Breast epithelium (tissue), 4 donors: ENCODE results near the gene PPTC7. TPM values are rescaled to one million over a fixed set of nuclear protein-coding genes. Genes with fewer than 3 reads are reported as not detected.
"Not testable (repeated sequence)": the region's sequence is repeated elsewhere in the genome, so short reads cannot be mapped to it uniquely, and the experiment has no call there.

Experiments
- DNase-seq, 2 donors: peaks; one replicate each; pipeline ENCODE4 v3.0.0-alpha.2; 2019; ENCODE audit warnings: low spot score in 2 of 2
- H3K27ac ChIP-seq, 2 donors: fragments of 200-600 bp; sonication (generic) in 1 of 2; one replicate each; pipeline ENCODE4 v1.5.1; 2016 to 2019; ENCODE audit warnings: mild to moderate bottlenecking in 1 of 2
- H3K27me3 ChIP-seq, 2 donors: fragments of 200-600 bp; sonication (generic) in 1 of 2; one replicate each; pipeline versions ENCODE4 v1.5.1 to v1.6.0; 2017 to 2019; ENCODE audit warnings: control low read depth in 1 of 2, mild to moderate bottlenecking in 1 of 2
- H3K36me3 ChIP-seq: fragments of 200-600 bp; one replicate; pipeline ENCODE4 v1.5.1; 2019
- H3K4me1 ChIP-seq, 2 donors: fragments of 200-600 bp; sonication (generic); one replicate each; pipeline ENCODE4 v1.5.1; 2016 to 2019; ENCODE audit warnings: control low read depth in 1 of 2
- H3K4me3 ChIP-seq, 3 donors: fragments of 200-600 bp; sonication (generic); 1 replicate in 2 of 3; 2 replicates in 1 of 3; pipeline ENCODE4 v1.5.1; 2016 to 2019; ENCODE audit warnings: mild to moderate bottlenecking in 3 of 3, moderate library complexity in 2 of 3
- H3K9me3 ChIP-seq, 2 donors: fragments of 200-600 bp; sonication (generic) in 1 of 2; one replicate each; pipeline ENCODE4 v1.5.1; 2016 to 2019; ENCODE audit warnings: control low read depth in 1 of 2
- CTCF ChIP-seq, 3 donors: fragments of 450-650 bp; IDR thresholded peaks; one replicate each; pipeline ENCODE4 v1.5.1; 2016 to 2017; ENCODE audit warnings: antibody characterized with exemption in 3 of 3, mild to moderate bottlenecking in 3 of 3, moderate library complexity in 3 of 3
- POLR2A ChIP-seq: fragments of 450-650 bp; IDR thresholded peaks from one replicate; pipeline ENCODE4 v1.6.1; 2016; ENCODE audit warnings: antibody characterized with exemption, mild to moderate bottlenecking, moderate library complexity
- POLR2AphosphoS5 ChIP-seq, 3 donors: sonication (generic); formaldehyde crosslinking; IDR thresholded peaks; one replicate each; pipeline ENCODE4 v1.6.1; 2017; ENCODE audit warnings: antibody characterized with exemption in 3 of 3
- intact Hi-C: fragments of 100-400 bp; cut with DNase I; formaldehyde crosslinking; loops from one replicate; pipeline ENCODE4 v1.15.1; 2023; ENCODE audit warnings: low total_unique reads
- total RNA-seq, 3 donors: library from RNA; depleted of rRNA; stranded (reverse); fragments of >200 nt; gene quantifications; one replicate each; pipeline ENCODE4 v1.1.0, GENCODE V29; 2016

The PPTC7 gene
- total RNA-seq, 3 donors from 2014 or later: 21.6 to 31.9 (median 26.7) TPM

GRCh38 chr12:110578694-110579534, 4.2 kb downstream of the PPTC7 start:
- DNase-seq: no peak
- Histone ChIP-seq H3K9me3 (no peaks in the 10 kb centered on the region), H3K4me1 (peaks cover 0 to 8% of the 10 kb centered on the region in 2 donors), H3K4me3 (no peak overlapping the region), H3K27ac (peak overlapping the region; percentile 86 to 88), H3K36me3 (no peaks in the 10 kb centered on the region), H3K27me3 (no peaks in the 10 kb centered on the region)
- TF ChIP-seq POLR2A (no peak), POLR2AphosphoS5 (IDR thresholded peaks at IDR 0.05) (no peak), CTCF (IDR thresholded peaks at IDR 0.05) (no peak)
- intact Hi-C loops: no loop called here

- peak overlapping the region; percentile 86 to 88 for H3K27ac ChIP-seq
- H3K27me3 ChIP-seq: no peaks in the 10 kb centered on the region
- H3K4me3 ChIP-seq: peak overlapping the region in 2 of 3 donors; percentile 9 to 39
- intact Hi-C loops: no loop called here
- H3K9me3 ChIP-seq: no peaks in the 10 kb centered on the region
- no peak for DNase-seq
- no peak for TF ChIP-seq POLR2A
- peak in 1 of 3 donors; percentile 9 for TF ChIP-seq CTCF (IDR thresholded peaks at IDR 0.05)
- peak in 1 of 3 donors; percentile 48 for TF ChIP-seq POLR2AphosphoS5 (IDR thresholded peaks at IDR 0.05)
- H3K36me3 ChIP-seq: no peaks in the 10 kb centered on the region
- peaks cover 0 to 5% of the 10 kb centered on the region in 2 donors for H3K4me1 ChIP-seq
Measured at GRCh38 chr12:110577864-110578693, 5.0 kb downstream of the PPTC7 start.

- no peaks in the 10 kb centered on the region for H3K27me3 ChIP-seq
- peak overlapping the region in 1 of 2 donors; percentile 66 for H3K27ac ChIP-seq
- peaks cover 0 to 4% of the 10 kb centered on the region in 2 donors for H3K9me3 ChIP-seq
- no peak for DNase-seq
- H3K4me3 ChIP-seq: no peak overlapping the region
- intact Hi-C loops: no loop called here
- peaks cover 0 to 5% of the 10 kb centered on the region in 2 donors for H3K4me1 ChIP-seq
- no peak for TF ChIP-seq POLR2AphosphoS5 (IDR thresholded peaks at IDR 0.05)
- no peak for TF ChIP-seq CTCF (IDR thresholded peaks at IDR 0.05)
- TF ChIP-seq POLR2A: no peak
- H3K36me3 ChIP-seq: no peaks in the 10 kb centered on the region
Measured at GRCh38 chr12:110576504-110576903, 6.6 kb downstream of the PPTC7 start.

- Histone ChIP-seq H3K27me3 (no peaks in the 10 kb centered on the region), H3K4me3 (no peak overlapping the region), H3K4me1 (peaks cover 0 to 5% of the 10 kb centered on the region in 2 donors), H3K9me3 (peaks cover 0 to 10% of the 10 kb centered on the region in 2 donors), H3K36me3 (no peaks in the 10 kb centered on the region), H3K27ac (peak overlapping the region in 1 of 2 donors; percentile 41)
- no peak for DNase-seq
- intact Hi-C loops: no loop called here
- no peak for TF ChIP-seq POLR2A
- TF ChIP-seq POLR2AphosphoS5 (IDR thresholded peaks at IDR 0.05): no peak
- no peak for TF ChIP-seq CTCF (IDR thresholded peaks at IDR 0.05)
Measured at GRCh38 chr12:110575326-110575725, 7.8 kb downstream of the PPTC7 start.

GRCh38 chr12:110574717-110575230, 8.3 kb downstream of the PPTC7 start:
- not testable (repeated sequence) for H3K27ac ChIP-seq

More at GRCh38 chr12:110574717-110575230, 8.3 kb downstream of the PPTC7 start:
- H3K4me1 ChIP-seq, intact Hi-C loops, DNase-seq, H3K27me3 ChIP-seq, H3K4me3 ChIP-seq, H3K36me3 ChIP-seq: not testable (repeated sequence)
- H3K9me3 ChIP-seq: peaks cover 0 to 11% of the 10 kb centered on the region in 2 donors
